ENCODE results near the gene OR2H1. TPM values are rescaled to one million over a fixed set of nuclear protein-coding genes. Genes with fewer than 3 reads are reported as not detected.

The OR2H1 gene
- total RNA-seq, 2 donors from 2014 or later = not detected

DNA sequence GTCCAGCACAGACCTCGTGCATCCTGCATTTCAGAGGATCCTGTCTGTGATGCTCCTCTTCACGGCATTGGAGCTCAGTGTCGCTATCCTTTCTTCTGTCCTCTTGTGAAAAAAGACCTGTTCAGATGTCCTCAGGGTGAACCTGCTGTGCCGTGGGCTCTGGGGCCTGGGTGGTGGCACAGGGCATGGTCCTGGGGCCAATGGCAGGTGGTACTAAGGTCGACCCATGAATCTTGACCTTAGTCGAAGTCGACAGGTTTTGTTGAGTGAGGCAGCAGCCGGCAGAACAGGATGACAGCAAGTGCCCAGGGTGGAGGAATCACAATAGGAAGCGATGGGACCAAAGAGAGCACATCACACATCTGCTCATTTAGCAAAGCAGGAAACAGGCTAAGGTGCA lies 52.8 kb downstream of the OR2H1 start:
- H3K4me3 ChIP-seq = no peak overlapping the region
- DNase-seq (ENCODE audit: low spot score) (no peak), ATAC-seq (ENCODE audit: insufficient number of reproducible peaks, low FRiP score, low read depth) (no peak)
- no peaks in the 10 kb centered on the region for H3K36me3 ChIP-seq
- no peak overlapping the region for H3K27ac ChIP-seq
- no peaks in the 10 kb centered on the region for H3K27me3 ChIP-seq (replicated peaks; ENCODE audit: insufficient read depth)
- no peaks in the 10 kb centered on the region for H3K4me1 ChIP-seq (ENCODE audit: control insufficient read depth in 1 of 2, low read depth in 2 of 2)
- H3K9me3 ChIP-seq = no peaks in the 10 kb centered on the region
- TF ChIP-seq, protein P1, sequence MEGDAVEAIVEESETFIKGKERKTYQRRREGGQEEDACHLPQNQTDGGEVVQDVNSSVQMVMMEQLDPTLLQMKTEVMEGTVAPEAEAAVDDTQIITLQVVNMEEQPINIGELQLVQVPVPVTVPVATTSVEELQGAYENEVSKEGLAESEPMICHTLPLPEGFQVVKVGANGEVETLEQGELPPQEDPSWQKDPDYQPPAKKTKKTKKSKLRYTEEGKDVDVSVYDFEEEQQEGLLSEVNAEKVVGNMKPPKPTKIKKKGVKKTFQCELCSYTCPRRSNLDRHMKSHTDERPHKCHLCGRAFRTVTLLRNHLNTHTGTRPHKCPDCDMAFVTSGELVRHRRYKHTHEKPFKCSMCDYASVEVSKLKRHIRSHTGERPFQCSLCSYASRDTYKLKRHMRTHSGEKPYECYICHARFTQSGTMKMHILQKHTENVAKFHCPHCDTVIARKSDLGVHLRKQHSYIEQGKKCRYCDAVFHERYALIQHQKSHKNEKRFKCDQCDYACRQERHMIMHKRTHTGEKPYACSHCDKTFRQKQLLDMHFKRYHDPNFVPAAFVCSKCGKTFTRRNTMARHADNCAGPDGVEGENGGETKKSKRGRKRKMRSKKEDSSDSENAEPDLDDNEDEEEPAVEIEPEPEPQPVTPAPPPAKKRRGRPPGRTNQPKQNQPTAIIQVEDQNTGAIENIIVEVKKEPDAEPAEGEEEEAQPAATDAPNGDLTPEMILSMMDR (IDR thresholded peaks at IDR 0.05) = no peak

DNA sequence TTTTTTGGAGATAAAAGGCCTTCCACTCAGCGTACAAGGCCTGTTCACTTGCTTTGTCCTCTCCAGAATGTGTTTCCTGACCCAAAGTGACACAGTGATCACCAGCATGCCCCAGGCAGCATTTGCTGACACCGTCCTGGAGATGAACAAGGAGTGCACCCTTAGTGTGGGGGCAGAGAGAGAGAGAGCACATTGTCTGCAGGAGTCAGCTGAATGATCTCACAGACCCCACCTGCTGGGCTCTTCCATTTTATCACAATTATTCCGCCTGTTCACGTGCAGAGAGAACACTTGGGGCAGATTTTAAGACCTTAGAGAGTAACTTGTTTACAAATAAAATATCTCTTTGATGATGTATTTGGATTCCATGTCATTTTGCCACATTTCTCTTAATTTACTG lies 53.2 kb downstream of the OR2H1 start:
- DNase-seq (ENCODE audit: low spot score) = no peak
- H3K27ac ChIP-seq = no peak overlapping the region
- H3K27me3 ChIP-seq (replicated peaks; ENCODE audit: insufficient read depth) = no peaks in the 10 kb centered on the region
- TF ChIP-seq, protein P1 (IDR thresholded peaks at IDR 0.05) = no peak
- H3K9me3 ChIP-seq = no peaks in the 10 kb centered on the region
- no peak overlapping the region for H3K4me3 ChIP-seq
- no peaks in the 10 kb centered on the region for H3K36me3 ChIP-seq
- ATAC-seq (ENCODE audit: insufficient number of reproducible peaks, low FRiP score, low read depth) = no peak
- no peaks in the 10 kb centered on the region for H3K4me1 ChIP-seq (ENCODE audit: control insufficient read depth in 1 of 2, low read depth in 2 of 2)

DNA sequence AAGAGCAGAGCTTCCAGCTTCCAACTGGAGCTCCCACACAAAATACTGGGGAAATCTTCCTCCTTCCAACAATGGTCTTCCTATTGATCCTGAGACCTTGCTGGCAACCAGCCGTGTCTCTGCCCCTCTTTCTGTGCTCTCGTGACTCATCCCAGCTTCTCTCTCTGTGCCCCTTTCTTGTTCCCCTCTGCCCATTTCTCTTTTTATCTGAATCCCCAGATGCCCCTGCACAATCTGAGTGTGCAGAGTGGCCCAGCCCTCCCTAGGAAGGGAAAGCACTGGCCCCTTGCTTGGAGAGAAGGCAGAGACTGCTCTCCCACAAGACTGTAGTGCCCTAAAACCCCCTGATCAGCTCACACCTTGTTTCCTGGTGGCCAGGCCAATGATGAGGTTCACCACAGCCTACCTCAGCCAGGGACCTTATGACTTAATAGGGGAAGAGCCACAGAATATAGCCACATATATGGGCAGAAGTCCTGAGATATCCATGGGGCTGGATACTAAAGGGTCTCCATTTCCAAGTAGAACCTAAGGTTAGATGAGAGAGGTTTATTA lies 53.9 kb downstream of the OR2H1 start:
- no peak for ATAC-seq (ENCODE audit: insufficient number of reproducible peaks, low FRiP score, low read depth)
- Histone ChIP-seq H3K9me3 (no peaks in the 10 kb centered on the region), H3K4me1 (ENCODE audit: control insufficient read depth in 1 of 2, low read depth in 2 of 2) (no peaks in the 10 kb centered on the region), H3K27ac (no peak overlapping the region), H3K27me3 (replicated peaks; ENCODE audit: insufficient read depth) (no peaks in the 10 kb centered on the region), H3K4me3 (no peak overlapping the region), H3K36me3 (no peaks in the 10 kb centered on the region)
- DNase-seq (ENCODE audit: low spot score) = no peak
- TF ChIP-seq, protein P1 (IDR thresholded peaks at IDR 0.05) = no peak

Other genes starting within 250 kb of the OR2H1 start
- gene OR14J1, start 155.5 kb upstream of the OR2H1 start, total RNA-seq = not detected
- not detected for gene OR5V1, start 88.3 kb upstream of the OR2H1 start, total RNA-seq
- not detected for gene OR12D3, start 81.9 kb upstream of the OR2H1 start, total RNA-seq
- gene OR12D2, start 61.5 kb upstream of the OR2H1 start, total RNA-seq = not detected
- gene OR12D1, start 42.2 kb upstream of the OR2H1 start, total RNA-seq = not detected
- gene OR10C1, start 17.8 kb upstream of the OR2H1 start, total RNA-seq = not detected
- gene OR11A1, start 84 bp upstream of the OR2H1 start, total RNA-seq = not detected
- not detected for gene MAS1L, start 30.8 kb downstream of the OR2H1 start, total RNA-seq
- not detected for gene UBD, start 102.6 kb downstream of the OR2H1 start, total RNA-seq
- not detected for gene OR2H2, start 128.0 kb downstream of the OR2H1 start, total RNA-seq
- gene GABBR1, start 176.0 kb downstream of the OR2H1 start, total RNA-seq = 100 to 1,000 TPM in 1 of 2 donors, 10 to 100 TPM in 1; 63.2 to 112 TPM
- gene MOG, start 199.9 kb downstream of the OR2H1 start, total RNA-seq = not detected
- gene ZFP57, start 224.0 kb downstream of the OR2H1 start, total RNA-seq = 1 to 10 TPM in 1 of 2 donors, not detected in 1; 3.2 TPM

Measured in thoracic aorta (tissue), 2 donors.